Breast epithelium (tissue), 4 donors: ENCODE results near the gene CHN1. TPM values are rescaled to one million over a fixed set of nuclear protein-coding genes. Genes with fewer than 3 reads are reported as not detected.

Experiments
- DNase-seq, 2 donors: peaks; one replicate each; pipeline ENCODE4 v3.0.0-alpha.2; 2019; ENCODE audit warnings: low spot score in 2 of 2
- H3K27ac ChIP-seq, 2 donors: fragments of 200-600 bp; sonication (generic) in 1 of 2; one replicate each; pipeline ENCODE4 v1.5.1; 2016 to 2019; ENCODE audit warnings: mild to moderate bottlenecking in 1 of 2
- H3K27me3 ChIP-seq, 2 donors: fragments of 200-600 bp; sonication (generic) in 1 of 2; one replicate each; pipeline versions ENCODE4 v1.5.1 to v1.6.0; 2017 to 2019; ENCODE audit warnings: control low read depth in 1 of 2, mild to moderate bottlenecking in 1 of 2
- H3K36me3 ChIP-seq: fragments of 200-600 bp; one replicate; pipeline ENCODE4 v1.5.1; 2019
- H3K4me1 ChIP-seq, 2 donors: fragments of 200-600 bp; sonication (generic); one replicate each; pipeline ENCODE4 v1.5.1; 2016 to 2019; ENCODE audit warnings: control low read depth in 1 of 2
- H3K4me3 ChIP-seq, 3 donors: fragments of 200-600 bp; sonication (generic); 1 replicate in 2 of 3; 2 replicates in 1 of 3; pipeline ENCODE4 v1.5.1; 2016 to 2019; ENCODE audit warnings: mild to moderate bottlenecking in 3 of 3, moderate library complexity in 2 of 3
- H3K9me3 ChIP-seq, 2 donors: fragments of 200-600 bp; sonication (generic) in 1 of 2; one replicate each; pipeline ENCODE4 v1.5.1; 2016 to 2019; ENCODE audit warnings: control low read depth in 1 of 2
- CTCF ChIP-seq, 3 donors: fragments of 450-650 bp; IDR thresholded peaks; one replicate each; pipeline ENCODE4 v1.5.1; 2016 to 2017; ENCODE audit warnings: antibody characterized with exemption in 3 of 3, mild to moderate bottlenecking in 3 of 3, moderate library complexity in 3 of 3
- POLR2A ChIP-seq: fragments of 450-650 bp; IDR thresholded peaks from one replicate; pipeline ENCODE4 v1.6.1; 2016; ENCODE audit warnings: antibody characterized with exemption, mild to moderate bottlenecking, moderate library complexity
- POLR2AphosphoS5 ChIP-seq, 3 donors: sonication (generic); formaldehyde crosslinking; IDR thresholded peaks; one replicate each; pipeline ENCODE4 v1.6.1; 2017; ENCODE audit warnings: antibody characterized with exemption in 3 of 3
- intact Hi-C: fragments of 100-400 bp; cut with DNase I; formaldehyde crosslinking; loops from one replicate; pipeline ENCODE4 v1.15.1; 2023; ENCODE audit warnings: low total_unique reads
- total RNA-seq, 3 donors: library from RNA; depleted of rRNA; stranded (reverse); fragments of >200 nt; gene quantifications; one replicate each; pipeline ENCODE4 v1.1.0, GENCODE V29; 2016

CHN1 gene
- total RNA-seq, 3 donors from 2014 or later: 9.8 to 14.7 (median 13.4) TPM

- no peak overlapping the region for H3K4me3 ChIP-seq
- no peaks in the 10 kb centered on the region for H3K36me3 ChIP-seq
- intact Hi-C loops: loop anchor here (2.0 kb wide), 1 partner anchor 51 kb away; no protein-coding TSS in a partner anchor
- no peak for TF ChIP-seq POLR2AphosphoS5 (IDR thresholded peaks at IDR 0.05)
- TF ChIP-seq CTCF (IDR thresholded peaks at IDR 0.05): no peak
- no peak for TF ChIP-seq POLR2A
- no peaks in the 10 kb centered on the region for H3K4me1 ChIP-seq
- H3K9me3 ChIP-seq: no peaks in the 10 kb centered on the region
- H3K27ac ChIP-seq: no peak overlapping the region
- H3K27me3 ChIP-seq: no peaks in the 10 kb centered on the region
- DNase-seq: no peak
Observed at GRCh38 chr2:174841350-174841749, 163.8 kb downstream of the CHN1 start.

- Histone ChIP-seq H3K9me3 (no peaks in the 10 kb centered on the region), H3K27me3 (no peaks in the 10 kb centered on the region), H3K4me3 (no peak overlapping the region), H3K4me1 (no peaks in the 10 kb centered on the region), H3K36me3 (no peaks in the 10 kb centered on the region), H3K27ac (no peak overlapping the region)
- DNase-seq: no peak
- TF ChIP-seq POLR2AphosphoS5 (IDR thresholded peaks at IDR 0.05) (no peak), CTCF (IDR thresholded peaks at IDR 0.05) (no peak), POLR2A (no peak)
- intact Hi-C loops: loop anchor here (2.0 kb wide), 1 partner anchor 50 kb away; no protein-coding TSS in a partner anchor
Observed at GRCh38 chr2:174840436-174840835, 164.7 kb downstream of the CHN1 start.

GRCh38 chr2:174839662-174840061 is 165.5 kb downstream of the CHN1 start:
- H3K36me3 ChIP-seq: no peaks in the 10 kb centered on the region
- H3K27ac ChIP-seq: no peak overlapping the region
- DNase-seq: no peak
- no peaks in the 10 kb centered on the region for H3K27me3 ChIP-seq
- no peaks in the 10 kb centered on the region for H3K9me3 ChIP-seq
- no peak overlapping the region for H3K4me3 ChIP-seq
- intact Hi-C loops: loop anchor here (2.0 kb wide), 1 partner anchor 49 kb away; no protein-coding TSS in a partner anchor
- no peak for TF ChIP-seq POLR2A
- no peak for TF ChIP-seq POLR2AphosphoS5 (IDR thresholded peaks at IDR 0.05)
- TF ChIP-seq CTCF (IDR thresholded peaks at IDR 0.05): no peak
- H3K4me1 ChIP-seq: no peaks in the 10 kb centered on the region

- no peak for DNase-seq
- H3K36me3 ChIP-seq: no peaks in the 10 kb centered on the region
- intact Hi-C loops: no loop called here
- no peak overlapping the region for H3K27ac ChIP-seq
- H3K4me3 ChIP-seq: no peak overlapping the region
- no peak for TF ChIP-seq POLR2AphosphoS5 (IDR thresholded peaks at IDR 0.05)
- no peak for TF ChIP-seq CTCF (IDR thresholded peaks at IDR 0.05)
- no peak for TF ChIP-seq POLR2A
- H3K9me3 ChIP-seq: peaks cover 0 to 4% of the 10 kb centered on the region in 2 donors
- no peaks in the 10 kb centered on the region for H3K27me3 ChIP-seq
- H3K4me1 ChIP-seq: no peaks in the 10 kb centered on the region
Observed at GRCh38 chr2:174836995-174837390, 168.2 kb downstream of the CHN1 start.

- Histone ChIP-seq H3K4me3 (no peak overlapping the region), H3K36me3 (no peaks in the 10 kb centered on the region), H3K27me3 (no peaks in the 10 kb centered on the region), H3K4me1 (no peaks in the 10 kb centered on the region), H3K27ac (no peak overlapping the region), H3K9me3 (peaks cover 0 to 4% of the 10 kb centered on the region in 2 donors)
- intact Hi-C loops: no loop called here
- no peak for DNase-seq
- TF ChIP-seq POLR2A (no peak), POLR2AphosphoS5 (IDR thresholded peaks at IDR 0.05) (no peak), CTCF (IDR thresholded peaks at IDR 0.05) (no peak)
Observed at GRCh38 chr2:174836377-174836994, 168.7 kb downstream of the CHN1 start.
